Upper lobe of left lung (tissue), 4 donors: ENCODE results near the gene TFB1M.

Experiments used
- POLR2AphosphoS5 ChIP-seq, 2 donors: sonication (generic); formaldehyde crosslinking; IDR thresholded peaks; one replicate each; pipeline ENCODE4 v1.5.1; 2017; ENCODE audit warnings: antibody characterized with exemption in 2 of 2
- TF ChIP-seq, protein P1 (sequence below), 6 experiments: fragments of 450-650 bp in 4 of 6; fragments of 200-600 bp in 2 of 6; sonication (generic) in 2 of 6; IDR thresholded peaks; one replicate each; pipeline ENCODE4 v1.5.1; 2016 to 2019; ENCODE audit warnings: antibody characterized with exemption in 6 of 6

DNA sequence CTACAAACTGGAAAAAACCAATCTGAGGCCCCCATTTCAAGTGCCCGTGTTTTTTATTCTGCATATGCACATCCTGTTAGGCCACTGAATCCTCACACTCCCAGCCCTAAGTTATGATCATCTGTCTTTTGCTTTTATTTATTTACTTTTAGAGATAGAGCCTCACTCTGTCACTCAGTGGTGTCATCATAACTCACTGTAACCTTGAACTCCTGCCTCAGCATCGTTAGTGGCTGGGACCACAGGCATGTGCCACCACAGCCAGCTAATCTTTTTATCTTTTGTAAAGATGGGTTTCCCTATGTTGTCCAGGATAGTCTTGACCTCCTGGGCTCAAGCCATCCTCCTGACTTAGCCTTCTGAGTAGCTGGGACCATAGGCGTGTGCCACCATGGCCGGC is 80.1 kb downstream of the TFB1M start:
- TF ChIP-seq, protein P1, sequence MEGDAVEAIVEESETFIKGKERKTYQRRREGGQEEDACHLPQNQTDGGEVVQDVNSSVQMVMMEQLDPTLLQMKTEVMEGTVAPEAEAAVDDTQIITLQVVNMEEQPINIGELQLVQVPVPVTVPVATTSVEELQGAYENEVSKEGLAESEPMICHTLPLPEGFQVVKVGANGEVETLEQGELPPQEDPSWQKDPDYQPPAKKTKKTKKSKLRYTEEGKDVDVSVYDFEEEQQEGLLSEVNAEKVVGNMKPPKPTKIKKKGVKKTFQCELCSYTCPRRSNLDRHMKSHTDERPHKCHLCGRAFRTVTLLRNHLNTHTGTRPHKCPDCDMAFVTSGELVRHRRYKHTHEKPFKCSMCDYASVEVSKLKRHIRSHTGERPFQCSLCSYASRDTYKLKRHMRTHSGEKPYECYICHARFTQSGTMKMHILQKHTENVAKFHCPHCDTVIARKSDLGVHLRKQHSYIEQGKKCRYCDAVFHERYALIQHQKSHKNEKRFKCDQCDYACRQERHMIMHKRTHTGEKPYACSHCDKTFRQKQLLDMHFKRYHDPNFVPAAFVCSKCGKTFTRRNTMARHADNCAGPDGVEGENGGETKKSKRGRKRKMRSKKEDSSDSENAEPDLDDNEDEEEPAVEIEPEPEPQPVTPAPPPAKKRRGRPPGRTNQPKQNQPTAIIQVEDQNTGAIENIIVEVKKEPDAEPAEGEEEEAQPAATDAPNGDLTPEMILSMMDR (IDR thresholded peaks at IDR 0.05): no peak
- TF ChIP-seq POLR2AphosphoS5 (IDR thresholded peaks at IDR 0.05): no peak
